K562 (cell line): ENCODE measurements around the gene PDLIM5. TPM values are rescaled to one million over a fixed set of nuclear protein-coding genes. Genes with fewer than 3 reads are reported as not detected.

Experiments used
- ATAC-seq: fragments of 200-7000 bp; cut with Tn5 transposase; 3 replicates; pipeline ENCODE4 v1.9.1; 2020; ENCODE audit warnings: moderate library complexity
- BruUV-seq: library from RNA; stranded (reverse); fragments of 400-500 nt; replicated peaks from 2 replicates; lab custom pipeline; 2021; lab: Mats Ljungman, UMichigan
- CTCF ChIA-PET: fragments of 300-600 bp; formaldehyde crosslinking; extraction: SDS; loops from one replicate; lab custom pipeline; 2021; ENCODE audit warnings: low intra/inter-chr PET ratio; lab: Yijun Ruan, JAX
- POLR2A ChIA-PET: fragments of 300-600, 350-650 bp; sonication (Branson Sonifier 250); formaldehyde crosslinking; extraction: SDS; loops from one replicate; lab custom pipeline; 2021; ENCODE audit warnings: antibody characterized with exemption, inconsistent platforms; lab: Yijun Ruan, JAX
- DNase-seq, 4 experiments: peaks; one replicate each; pipeline versions ENCODE4 v3.0.0 to v3.0.0-alpha.2; 2011 to 2018; ENCODE audit warnings: low spot score in 3 of 4, mixed read lengths in 3 of 4; ENCODE audit errors: extremely low read depth in 1 of 4
- FAIRE-seq: peaks from 2 replicates; lab custom pipeline; 2011; peaks lifted over from hg19 to GRCh38; lab: Jason Lieb, UNC
- H2AFZ ChIP-seq: 2 replicates; pipeline ENCODE4 v1.6.0; 2011; ENCODE audit warnings: low read depth, low read length, control low read depth, inconsistent platforms
- H3K27ac ChIP-seq: fragments of 200-600 bp; 3 replicates; pipeline ENCODE4 v1.8.0; 2011; ENCODE audit warnings: low read depth, mild to moderate bottlenecking, control low read depth, inconsistent platforms, low read length, moderate library complexity, mixed read lengths; ENCODE audit errors: extremely low read depth
- H3K27me3 ChIP-seq, 2 experiments: fragments of 300-600 bp in 1 of 2; 2 replicates in 1 of 2; 3 replicates in 1 of 2; pipeline versions ENCODE4 v1.6.0 to v1.8.0; 2011; ENCODE audit warnings: inconsistent platforms in 2 of 2, low read length in 2 of 2, mild to moderate bottlenecking in 1 of 2, mixed read lengths in 1 of 2, moderate library complexity in 1 of 2; ENCODE audit not compliant: control insufficient read depth in 2 of 2, insufficient read depth in 2 of 2
- H3K36me3 ChIP-seq: fragments of 300-600 bp; 3 replicates; pipeline ENCODE4 v1.8.0; 2011; ENCODE audit warnings: mild to moderate bottlenecking, low read length, inconsistent platforms; ENCODE audit not compliant: control insufficient read depth, insufficient read depth
- H3K4me1 ChIP-seq, 2 experiments: fragments of 200-600 bp in 1 of 2; replicated peaks in 1 of 2; 2 replicates in 1 of 2; 3 replicates in 1 of 2; pipeline versions ENCODE4 v1.5.1 to v1.8.0; 2011; ENCODE audit warnings: inconsistent platforms in 2 of 2, low read length in 2 of 2, mild to moderate bottlenecking in 1 of 2, mixed read lengths in 1 of 2, moderate library complexity in 1 of 2; ENCODE audit not compliant: control insufficient read depth in 2 of 2, insufficient read depth in 2 of 2
- H3K4me2 ChIP-seq: 2 replicates; pipeline ENCODE4 v1.6.1; 2011; ENCODE audit warnings: low read length, control low read depth, inconsistent platforms, mixed read lengths; ENCODE audit not compliant: insufficient read depth
- H3K4me3 ChIP-seq: fragments of 200-600 bp; sonication (generic), shearing (Covaris generic); 2 replicates; pipeline ENCODE4 v1.5.1; 2016; ENCODE audit warnings: control low read depth, inconsistent platforms
- H3K79me2 ChIP-seq: fragments of 200-600 bp; 3 replicates; pipeline ENCODE4 v1.8.0; 2011; ENCODE audit warnings: low read length, inconsistent platforms; ENCODE audit not compliant: control insufficient read depth, insufficient read depth
- H3K9ac ChIP-seq, 2 experiments: 2 replicates each; pipeline versions ENCODE4 v1.6.0 to v1.6.1; 2011; ENCODE audit warnings: low read depth in 2 of 2, low read length in 2 of 2, control low read depth in 1 of 2, inconsistent platforms in 1 of 2, mild to moderate bottlenecking in 1 of 2, mixed read lengths in 1 of 2; ENCODE audit not compliant: insufficient read depth in 1 of 2
- H3K9me1 ChIP-seq: one replicate; pipeline ENCODE4 v1.6.0; 2011; ENCODE audit warnings: inconsistent platforms, mild to moderate bottlenecking, low read length, moderate library complexity; ENCODE audit not compliant: control insufficient read depth, insufficient read depth
- H3K9me3 ChIP-seq: replicated peaks from 2 replicates; pipeline ENCODE4 v1.5.1; 2011; ENCODE audit warnings: low read depth, low read length, inconsistent platforms; ENCODE audit not compliant: control insufficient read depth, insufficient read depth
- H4K20me1 ChIP-seq: replicated peaks from 2 replicates; pipeline ENCODE4 v1.6.1; 2011; ENCODE audit warnings: low read length, inconsistent platforms, mixed read lengths; ENCODE audit not compliant: control insufficient read depth, insufficient read depth
- HMG20A ChIP-seq: fragments of 450-650 bp; formaldehyde crosslinking; conservative IDR thresholded peaks from 2 replicates; pipeline ENCODE4 v1.4.0; 2020; ENCODE audit warnings: mild to moderate bottlenecking, mixed read lengths
- WGBS: fragments of 100-300 bp; shearing (Covaris generic); methylation state at CpG from one replicate; pipeline ENCODE4 v1.1.6; 2016; ENCODE audit warnings: low coverage, mixed read lengths; ENCODE audit not compliant: insufficient coverage; ENCODE audit errors: missing lambda C conversion rate; 5-methylcytosine and 5-hydroxymethylcytosine counted together
- in situ Hi-C: fragments of 300-500 bp; cut with MboI; formaldehyde crosslinking; loops from 4 replicates; pipeline ENCODE4 v1.15.0; 2018; ENCODE audit warnings: inconsistent platforms, mixed read lengths
- intact Hi-C: fragments of 100-400 bp; cut with micrococcal nuclease; formaldehyde crosslinking; loops from 2 replicates; pipeline ENCODE4 v1.14.2; 2022
- polyA plus RNA-seq, 8 experiments: library from polyadenylated mRNA; depleted of rRNA in 4 of 8; stranded (reverse) in 5 of 8; unstranded in 3 of 8; fragments of >200 nt; fragmentation: Nextera tagmentation in 2 of 8; fragmentation: Illumina TruSeq in 1 of 8; extraction: Ambion mirVana in 2 of 8; extraction: Trizol in 1 of 8; gene quantifications; 2 replicates each; pipeline versions ENCODE4 v1.2.1 to v1.2.3, GENCODE V29; 2011 to 2014; ENCODE audit warnings: inconsistent platforms in 1 of 8, missing spikeins in 1 of 8
- total RNA-seq, 7 experiments: library from RNA; depleted of rRNA in 6 of 7; stranded (reverse); fragments of >200 nt in 6 of 7; fragmentation: Illumina TruSeq in 2 of 7; extraction: Trizol in 2 of 7; gene quantifications; 2 replicates each; pipeline versions ENCODE4 v1.2.1 to v1.2.3, GENCODE V29; 2011 to 2021; ENCODE audit warnings: low replicate concordance in 1 of 7
- TF ChIP-seq, protein P1 (sequence below), 2 experiments: fragments of 450-650 bp in 1 of 2; sonication (generic) in 1 of 2; formaldehyde crosslinking in 1 of 2; IDR thresholded peaks; 2 replicates each; pipeline versions ENCODE4 v1.7.1 to v1.9.0; 2016 to 2022; ENCODE audit warnings: inconsistent platforms in 1 of 2, mild to moderate bottlenecking in 1 of 2, missing genetic modification reagents in 1 of 2
- TF ChIP-seq, protein P2 (sequence below): fragments of 250-450 bp; sonication (Bioruptor Pico); IDR thresholded peaks from 2 replicates; pipeline ENCODE4 v1.4.0; 2020

PDLIM5 gene
- total and polyA plus RNA-seq, 9 of the 15 experiments (the other 6 are each of a cell fraction or from before 2014, with no cell fraction given), result 36.9 to 127 (median 62.5) TPM

DNA sequence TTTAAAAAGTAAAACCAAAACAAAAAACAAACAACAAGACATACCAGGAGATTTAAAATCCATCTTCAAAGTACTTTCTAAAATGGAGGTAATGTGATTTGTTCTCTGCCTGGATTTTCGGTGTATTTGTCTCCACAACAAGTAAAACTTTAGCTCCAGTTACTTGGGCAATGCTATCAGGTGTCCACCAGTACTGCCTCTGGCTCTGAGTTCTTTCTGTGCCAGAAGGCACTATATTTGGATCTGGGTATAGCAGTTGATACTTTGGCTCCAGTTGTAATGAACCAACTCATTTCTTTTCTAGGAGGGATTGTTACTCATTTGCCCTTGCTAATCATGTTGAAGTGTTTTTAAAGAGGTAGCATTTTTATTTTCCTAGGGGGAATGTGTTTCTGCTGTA is 9.5 kb upstream of the PDLIM5 start:
- no peak overlapping the region for H3K27ac ChIP-seq
- in situ Hi-C loops, result no loop called here
- ChIA-PET CTCF (no interaction called here), POLR2A (no interaction called here)
- H4K20me1 ChIP-seq, result no peaks in the 10 kb centered on the region
- DNase-seq (no peak), ATAC-seq (peak; percentile 61), FAIRE-seq (no peak)
- TF ChIP-seq, protein P1, sequence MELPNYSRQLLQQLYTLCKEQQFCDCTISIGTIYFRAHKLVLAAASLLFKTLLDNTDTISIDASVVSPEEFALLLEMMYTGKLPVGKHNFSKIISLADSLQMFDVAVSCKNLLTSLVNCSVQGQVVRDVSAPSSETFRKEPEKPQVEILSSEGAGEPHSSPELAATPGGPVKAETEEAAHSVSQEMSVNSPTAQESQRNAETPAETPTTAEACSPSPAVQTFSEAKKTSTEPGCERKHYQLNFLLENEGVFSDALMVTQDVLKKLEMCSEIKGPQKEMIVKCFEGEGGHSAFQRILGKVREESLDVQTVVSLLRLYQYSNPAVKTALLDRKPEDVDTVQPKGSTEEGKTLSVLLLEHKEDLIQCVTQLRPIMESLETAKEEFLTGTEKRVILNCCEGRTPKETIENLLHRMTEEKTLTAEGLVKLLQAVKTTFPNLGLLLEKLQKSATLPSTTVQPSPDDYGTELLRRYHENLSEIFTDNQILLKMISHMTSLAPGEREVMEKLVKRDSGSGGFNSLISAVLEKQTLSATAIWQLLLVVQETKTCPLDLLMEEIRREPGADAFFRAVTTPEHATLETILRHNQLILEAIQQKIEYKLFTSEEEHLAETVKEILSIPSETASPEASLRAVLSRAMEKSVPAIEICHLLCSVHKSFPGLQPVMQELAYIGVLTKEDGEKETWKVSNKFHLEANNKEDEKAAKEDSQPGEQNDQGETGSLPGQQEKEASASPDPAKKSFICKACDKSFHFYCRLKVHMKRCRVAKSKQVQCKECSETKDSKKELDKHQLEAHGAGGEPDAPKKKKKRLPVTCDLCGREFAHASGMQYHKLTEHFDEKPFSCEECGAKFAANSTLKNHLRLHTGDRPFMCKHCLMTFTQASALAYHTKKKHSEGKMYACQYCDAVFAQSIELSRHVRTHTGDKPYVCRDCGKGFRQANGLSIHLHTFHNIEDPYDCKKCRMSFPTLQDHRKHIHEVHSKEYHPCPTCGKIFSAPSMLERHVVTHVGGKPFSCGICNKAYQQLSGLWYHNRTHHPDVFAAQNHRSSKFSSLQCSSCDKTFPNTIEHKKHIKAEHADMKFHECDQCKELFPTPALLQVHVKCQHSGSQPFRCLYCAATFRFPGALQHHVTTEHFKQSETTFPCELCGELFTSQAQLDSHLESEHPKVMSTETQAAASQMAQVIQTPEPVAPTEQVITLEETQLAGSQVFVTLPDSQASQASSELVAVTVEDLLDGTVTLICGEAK (IDR thresholded peaks at IDR 0.05), result 0 out of 2 replicates have a peak, but pooled peaks have one; percentile 31
- TF ChIP-seq, protein P1 (CRISPR knock-in tag; IDR thresholded peaks at IDR 0.05), result no peak
- no peak for TF ChIP-seq HMG20A (CRISPR knock-in tag)
- TF ChIP-seq, protein P2, sequence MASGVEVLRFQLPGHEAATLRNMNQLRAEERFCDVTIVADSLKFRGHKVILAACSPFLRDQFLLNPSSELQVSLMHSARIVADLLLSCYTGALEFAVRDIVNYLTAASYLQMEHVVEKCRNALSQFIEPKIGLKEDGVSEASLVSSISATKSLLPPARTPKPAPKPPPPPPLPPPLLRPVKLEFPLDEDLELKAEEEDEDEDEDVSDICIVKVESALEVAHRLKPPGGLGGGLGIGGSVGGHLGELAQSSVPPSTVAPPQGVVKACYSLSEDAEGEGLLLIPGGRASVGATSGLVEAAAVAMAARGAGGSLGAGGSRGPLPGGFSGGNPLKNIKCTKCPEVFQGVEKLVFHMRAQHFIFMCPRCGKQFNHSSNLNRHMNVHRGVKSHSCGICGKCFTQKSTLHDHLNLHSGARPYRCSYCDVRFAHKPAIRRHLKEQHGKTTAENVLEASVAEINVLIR (CRISPR knock-in tag), result no peak
- no peak overlapping the region for H3K4me2 ChIP-seq
- no peaks in the 10 kb centered on the region; a peak in 1 of 5 replicates for H3K4me1 ChIP-seq
- H3K9me3 ChIP-seq, result no peaks in the 10 kb centered on the region
- no peaks in the 10 kb centered on the region for H3K36me3 ChIP-seq
- H3K9me1 ChIP-seq, result no peaks in the 10 kb centered on the region
- H3K27me3 ChIP-seq, result no peaks in the 10 kb centered on the region
- WGBS, result 30% methylated on average over 1 of the region's 1 CpG
- H2AFZ ChIP-seq, result peak overlapping the region; percentile 78
- no peak overlapping the region for H3K9ac ChIP-seq
- no peaks in the 10 kb centered on the region for H3K79me2 ChIP-seq
- no TSS peak for BruUV-seq
- no peak overlapping the region for H3K4me3 ChIP-seq
- intact Hi-C loops, result no loop called here
